HG02943 (cell line): ENCODE results near the gene C1QTNF2.

Experiments used
- ATAC-seq: cut with Tn5 transposase; IDR thresholded peaks from one replicate; pipeline ENCODE4 v1.9.1; 2021; ENCODE audit warnings: mild to moderate bottlenecking, low read depth, moderate library complexity; ENCODE audit not compliant: unreplicated experiment

The C1QTNF2 gene

DNA sequence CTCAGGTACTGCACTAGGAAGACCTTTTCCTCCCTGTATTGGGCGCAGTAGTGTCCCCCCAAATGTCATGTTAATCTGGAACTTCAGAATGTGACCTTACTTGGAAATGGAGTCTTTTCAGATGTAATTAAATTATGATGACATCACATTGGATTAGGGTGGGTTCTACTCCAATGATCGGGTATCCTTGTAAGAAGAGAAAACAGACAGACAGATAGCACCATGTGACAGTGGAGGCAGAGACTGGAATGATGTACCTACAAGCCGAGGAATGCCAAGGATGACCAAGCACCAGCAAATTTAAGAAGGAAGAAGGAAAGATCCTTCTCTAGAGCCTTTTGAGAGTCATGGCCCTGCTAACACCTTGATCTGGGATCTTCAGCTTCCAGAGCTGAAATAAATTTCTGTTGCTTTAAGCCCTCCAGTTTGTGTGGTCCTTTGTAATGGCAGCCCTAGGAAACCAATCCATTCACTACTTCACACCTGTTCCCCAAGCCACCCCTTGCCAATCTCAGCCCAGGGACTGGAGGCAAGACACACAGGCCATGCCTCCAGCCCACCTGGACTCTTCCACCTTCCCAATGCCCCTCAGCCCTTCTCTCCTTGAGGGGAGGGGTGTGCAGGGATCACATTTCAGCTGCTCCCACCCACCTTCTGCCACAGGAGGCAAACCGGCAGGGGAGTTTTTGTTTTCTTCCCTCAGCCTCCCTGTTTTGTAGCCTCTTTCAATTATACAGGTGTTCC lies 59.7 kb downstream of the C1QTNF2 start:
- ATAC-seq: no peak

DNA sequence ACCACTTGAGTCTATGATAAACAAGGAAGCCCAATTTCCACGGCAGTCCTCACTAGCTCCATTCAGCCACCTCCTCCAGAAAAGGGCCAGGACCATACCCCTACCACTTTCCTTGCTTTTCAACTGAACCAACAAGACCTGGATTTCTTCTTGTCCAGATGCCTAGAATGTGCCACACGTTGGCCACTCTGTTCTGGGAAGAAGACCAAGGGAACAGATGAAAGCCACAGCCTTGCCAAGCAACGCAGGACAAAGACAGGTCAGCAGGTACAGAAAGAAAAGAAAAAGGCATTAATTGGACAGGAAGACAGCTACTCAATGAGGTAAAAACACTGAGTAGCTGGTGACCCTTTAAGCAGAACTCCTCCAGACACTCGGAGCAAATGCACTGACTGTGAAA lies 60.3 kb downstream of the C1QTNF2 start:
- no peak for ATAC-seq

DNA sequence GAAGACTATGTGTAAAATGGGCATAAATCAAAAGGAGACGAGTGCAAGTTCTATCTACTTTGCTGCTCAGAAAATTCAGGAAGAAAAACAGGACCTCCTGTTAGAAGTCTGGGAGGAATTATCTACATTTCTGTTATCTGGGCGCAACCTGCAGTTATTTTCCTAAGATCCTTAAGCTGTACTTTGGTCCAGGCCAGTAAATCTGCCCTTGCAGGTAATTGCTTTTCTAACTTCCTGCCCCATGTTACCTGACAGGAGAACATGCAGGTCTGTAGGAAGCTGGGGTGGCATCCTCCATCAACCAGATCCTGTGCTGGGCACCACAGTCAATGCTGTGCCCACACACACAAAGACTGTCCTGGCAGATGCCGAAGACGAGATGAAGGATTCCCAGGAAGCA lies 63.7 kb downstream of the C1QTNF2 start:
- no peak for ATAC-seq

DNA sequence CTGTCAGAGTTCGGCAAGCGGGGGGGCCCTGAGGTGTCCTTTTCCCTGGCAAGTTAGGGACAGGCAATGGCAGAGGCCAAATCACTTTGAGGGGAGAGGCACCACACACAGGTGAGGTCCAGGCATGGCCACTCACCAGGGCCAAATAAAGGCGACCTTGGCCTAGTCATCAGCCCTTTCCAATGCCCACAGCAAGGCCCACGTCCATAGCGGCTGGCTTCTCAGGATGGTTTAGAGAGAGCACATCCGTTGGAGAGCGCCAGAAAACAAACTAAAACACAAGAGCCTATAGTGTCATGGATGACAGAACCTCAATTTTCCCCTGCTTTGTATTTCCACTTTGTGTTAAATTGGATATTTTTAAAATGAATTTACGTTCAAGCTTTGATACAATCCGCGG lies 65.1 kb downstream of the C1QTNF2 start:
- ATAC-seq: no peak

DNA sequence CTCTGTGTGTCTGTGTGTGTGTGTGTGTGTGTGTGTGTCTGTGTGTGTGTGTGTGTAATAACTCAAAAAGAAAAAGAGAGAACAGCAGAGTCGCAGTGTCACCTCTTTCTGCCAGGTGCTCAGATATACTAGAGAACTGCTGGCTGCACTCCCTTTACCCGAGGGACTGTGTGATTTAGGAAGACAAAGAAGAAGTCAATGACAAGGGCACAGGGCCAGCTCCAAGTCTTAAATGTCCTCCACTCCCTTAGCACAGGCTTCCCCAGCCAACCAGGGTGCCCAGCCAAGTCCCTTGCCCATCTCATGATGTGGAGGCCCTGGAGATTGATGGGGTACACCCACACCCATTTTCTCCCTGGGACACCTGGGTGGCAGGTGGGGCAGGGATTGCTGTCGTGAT lies 66.7 kb downstream of the C1QTNF2 start:
- no peak for ATAC-seq

DNA sequence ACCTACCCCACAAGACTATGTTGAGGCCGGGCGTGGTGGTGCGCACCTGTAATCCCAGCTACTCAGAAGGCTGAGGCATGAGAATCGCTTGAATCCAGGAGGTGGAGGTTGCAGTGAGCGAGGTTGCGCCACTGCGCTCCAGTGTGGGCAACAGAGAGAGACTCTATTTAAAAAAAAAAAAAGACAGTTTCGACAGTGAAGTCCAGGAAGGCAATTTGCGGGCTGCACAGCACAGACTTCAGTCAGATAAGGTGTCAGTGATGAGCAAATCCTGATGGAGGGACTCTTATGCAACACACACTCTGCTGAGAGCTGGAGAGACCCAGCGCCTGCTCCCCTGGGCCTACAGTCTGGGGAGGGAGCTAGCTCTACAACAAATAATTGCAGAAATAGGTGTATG lies 72.2 kb downstream of the C1QTNF2 start:
- ATAC-seq: no peak

DNA sequence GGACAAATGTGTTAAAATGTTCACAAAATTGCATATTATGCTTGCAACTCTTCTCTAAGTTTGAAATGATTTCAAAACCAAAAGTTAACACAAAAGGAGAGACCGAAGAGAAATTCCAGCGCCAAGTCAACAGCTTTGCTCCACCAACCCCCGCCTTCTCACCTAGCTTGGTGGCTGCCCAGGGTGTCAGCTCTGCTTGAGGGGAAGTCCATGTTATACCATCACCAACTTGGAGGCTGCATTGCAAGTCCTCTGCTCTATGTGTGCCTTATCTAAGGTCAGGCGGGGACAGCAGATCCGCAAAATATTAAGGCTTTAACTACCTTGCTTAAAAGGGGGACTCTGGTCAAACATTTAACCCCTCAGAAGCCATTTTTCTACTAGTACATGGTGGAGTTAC lies 72.7 kb downstream of the C1QTNF2 start:
- ATAC-seq: no peak
